ENCODE data around the gene KRTCAP2. TPM values are rescaled to one million over a fixed set of nuclear protein-coding genes. Genes with fewer than 3 reads are reported as not detected.
A peak's percentile ranks its signal among the peaks of the same experiment; 100 is the strongest.

KRTCAP2 gene
- total and polyA plus RNA-seq, 10 of the 15 experiments (the other 5 are each of a cell fraction or from before 2014, with no cell fraction given), result 61.3 to 238 (median 141) TPM

DNA sequence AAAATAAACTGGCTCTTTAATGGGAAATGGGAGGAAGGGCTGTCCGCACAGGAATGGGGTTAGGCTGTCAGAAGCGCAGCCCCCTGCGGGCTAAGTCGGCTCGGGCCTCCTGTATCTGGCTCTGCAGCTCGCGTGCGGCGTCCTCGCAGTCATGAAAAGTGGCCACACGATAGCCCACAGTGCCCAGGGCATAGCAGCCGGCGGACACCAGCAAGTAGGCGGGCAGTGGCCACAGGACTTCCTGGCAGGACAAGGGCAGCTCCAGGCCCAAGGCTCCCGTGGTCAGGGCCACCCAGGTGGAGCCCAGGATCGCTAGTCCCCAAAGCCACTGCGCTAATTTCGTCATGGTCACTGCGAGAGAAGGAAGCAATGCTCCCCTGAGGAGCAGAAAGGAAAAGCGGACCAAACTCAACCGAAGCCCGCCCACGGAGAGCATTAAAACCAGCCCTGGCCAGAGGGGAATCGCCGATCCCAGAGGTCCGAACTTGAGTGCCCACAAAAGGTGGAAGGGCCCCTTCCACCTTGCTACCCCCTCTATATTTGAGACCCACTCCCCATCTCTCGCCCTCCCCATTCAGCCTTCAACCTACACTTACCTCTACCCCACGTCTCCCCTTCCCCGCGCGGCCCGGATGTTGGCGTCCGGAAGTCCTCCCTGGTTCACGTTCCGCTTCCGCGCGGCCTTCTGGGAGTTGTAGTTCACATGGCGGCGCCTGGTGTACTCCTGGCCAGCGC, 33.0 kb downstream of the KRTCAP2 start, which contains the start of gene DPM3 (continued):
- TF ChIP-seq, protein P1, sequence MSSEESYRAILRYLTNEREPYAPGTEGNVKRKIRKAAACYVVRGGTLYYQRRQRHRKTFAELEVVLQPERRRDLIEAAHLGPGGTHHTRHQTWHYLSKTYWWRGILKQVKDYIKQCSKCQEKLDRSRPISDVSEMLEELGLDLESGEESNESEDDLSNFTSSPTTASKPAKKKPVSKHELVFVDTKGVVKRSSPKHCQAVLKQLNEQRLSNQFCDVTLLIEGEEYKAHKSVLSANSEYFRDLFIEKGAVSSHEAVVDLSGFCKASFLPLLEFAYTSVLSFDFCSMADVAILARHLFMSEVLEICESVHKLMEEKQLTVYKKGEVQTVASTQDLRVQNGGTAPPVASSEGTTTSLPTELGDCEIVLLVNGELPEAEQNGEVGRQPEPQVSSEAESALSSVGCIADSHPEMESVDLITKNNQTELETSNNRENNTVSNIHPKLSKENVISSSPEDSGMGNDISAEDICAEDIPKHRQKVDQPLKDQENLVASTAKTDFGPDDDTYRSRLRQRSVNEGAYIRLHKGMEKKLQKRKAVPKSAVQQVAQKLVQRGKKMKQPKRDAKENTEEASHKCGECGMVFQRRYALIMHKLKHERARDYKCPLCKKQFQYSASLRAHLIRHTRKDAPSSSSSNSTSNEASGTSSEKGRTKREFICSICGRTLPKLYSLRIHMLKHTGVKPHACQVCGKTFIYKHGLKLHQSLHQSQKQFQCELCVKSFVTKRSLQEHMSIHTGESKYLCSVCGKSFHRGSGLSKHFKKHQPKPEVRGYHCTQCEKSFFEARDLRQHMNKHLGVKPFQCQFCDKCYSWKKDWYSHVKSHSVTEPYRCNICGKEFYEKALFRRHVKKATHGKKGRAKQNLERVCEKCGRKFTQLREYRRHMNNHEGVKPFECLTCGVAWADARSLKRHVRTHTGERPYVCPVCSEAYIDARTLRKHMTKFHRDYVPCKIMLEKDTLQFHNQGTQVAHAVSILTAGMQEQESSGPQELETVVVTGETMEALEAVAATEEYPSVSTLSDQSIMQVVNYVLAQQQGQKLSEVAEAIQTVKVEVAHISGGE (CRISPR knock-in tag; IDR thresholded peaks at IDR 0.05), result peak; percentile 86
- TF ChIP-seq RELA (IDR thresholded peaks at IDR 0.05; ENCODE audit: borderline replicate concordance, partially characterized antibody) (peak; percentile 9), BCL11A (IDR thresholded peaks at IDR 0.05; ENCODE audit: low read depth, low read length) (no peak), CREB1 (IDR thresholded peaks at IDR 0.05; ENCODE audit: low read depth) (peak; percentile 61; the same call in 1 of the 2 replicates), LARP7 (IDR thresholded peaks at IDR 0.05) (no peak), NBN (IDR thresholded peaks at IDR 0.05) (peak; percentile 81), NR2F1 (conservative IDR thresholded peaks at IDR 0.05) (no peak), YY1 (IDR thresholded peaks at IDR 0.05; ENCODE audit: low read depth, low read length) (peak; percentile 88), GATAD2B (conservative IDR thresholded peaks at IDR 0.05; ENCODE audit: low read depth) (peak; percentile 44)
- TF ChIP-seq, protein P2, sequence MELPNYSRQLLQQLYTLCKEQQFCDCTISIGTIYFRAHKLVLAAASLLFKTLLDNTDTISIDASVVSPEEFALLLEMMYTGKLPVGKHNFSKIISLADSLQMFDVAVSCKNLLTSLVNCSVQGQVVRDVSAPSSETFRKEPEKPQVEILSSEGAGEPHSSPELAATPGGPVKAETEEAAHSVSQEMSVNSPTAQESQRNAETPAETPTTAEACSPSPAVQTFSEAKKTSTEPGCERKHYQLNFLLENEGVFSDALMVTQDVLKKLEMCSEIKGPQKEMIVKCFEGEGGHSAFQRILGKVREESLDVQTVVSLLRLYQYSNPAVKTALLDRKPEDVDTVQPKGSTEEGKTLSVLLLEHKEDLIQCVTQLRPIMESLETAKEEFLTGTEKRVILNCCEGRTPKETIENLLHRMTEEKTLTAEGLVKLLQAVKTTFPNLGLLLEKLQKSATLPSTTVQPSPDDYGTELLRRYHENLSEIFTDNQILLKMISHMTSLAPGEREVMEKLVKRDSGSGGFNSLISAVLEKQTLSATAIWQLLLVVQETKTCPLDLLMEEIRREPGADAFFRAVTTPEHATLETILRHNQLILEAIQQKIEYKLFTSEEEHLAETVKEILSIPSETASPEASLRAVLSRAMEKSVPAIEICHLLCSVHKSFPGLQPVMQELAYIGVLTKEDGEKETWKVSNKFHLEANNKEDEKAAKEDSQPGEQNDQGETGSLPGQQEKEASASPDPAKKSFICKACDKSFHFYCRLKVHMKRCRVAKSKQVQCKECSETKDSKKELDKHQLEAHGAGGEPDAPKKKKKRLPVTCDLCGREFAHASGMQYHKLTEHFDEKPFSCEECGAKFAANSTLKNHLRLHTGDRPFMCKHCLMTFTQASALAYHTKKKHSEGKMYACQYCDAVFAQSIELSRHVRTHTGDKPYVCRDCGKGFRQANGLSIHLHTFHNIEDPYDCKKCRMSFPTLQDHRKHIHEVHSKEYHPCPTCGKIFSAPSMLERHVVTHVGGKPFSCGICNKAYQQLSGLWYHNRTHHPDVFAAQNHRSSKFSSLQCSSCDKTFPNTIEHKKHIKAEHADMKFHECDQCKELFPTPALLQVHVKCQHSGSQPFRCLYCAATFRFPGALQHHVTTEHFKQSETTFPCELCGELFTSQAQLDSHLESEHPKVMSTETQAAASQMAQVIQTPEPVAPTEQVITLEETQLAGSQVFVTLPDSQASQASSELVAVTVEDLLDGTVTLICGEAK (IDR thresholded peaks at IDR 0.05; ENCODE audit: borderline replicate concordance), result peak; percentile 99
- TF ChIP-seq, protein P3, sequence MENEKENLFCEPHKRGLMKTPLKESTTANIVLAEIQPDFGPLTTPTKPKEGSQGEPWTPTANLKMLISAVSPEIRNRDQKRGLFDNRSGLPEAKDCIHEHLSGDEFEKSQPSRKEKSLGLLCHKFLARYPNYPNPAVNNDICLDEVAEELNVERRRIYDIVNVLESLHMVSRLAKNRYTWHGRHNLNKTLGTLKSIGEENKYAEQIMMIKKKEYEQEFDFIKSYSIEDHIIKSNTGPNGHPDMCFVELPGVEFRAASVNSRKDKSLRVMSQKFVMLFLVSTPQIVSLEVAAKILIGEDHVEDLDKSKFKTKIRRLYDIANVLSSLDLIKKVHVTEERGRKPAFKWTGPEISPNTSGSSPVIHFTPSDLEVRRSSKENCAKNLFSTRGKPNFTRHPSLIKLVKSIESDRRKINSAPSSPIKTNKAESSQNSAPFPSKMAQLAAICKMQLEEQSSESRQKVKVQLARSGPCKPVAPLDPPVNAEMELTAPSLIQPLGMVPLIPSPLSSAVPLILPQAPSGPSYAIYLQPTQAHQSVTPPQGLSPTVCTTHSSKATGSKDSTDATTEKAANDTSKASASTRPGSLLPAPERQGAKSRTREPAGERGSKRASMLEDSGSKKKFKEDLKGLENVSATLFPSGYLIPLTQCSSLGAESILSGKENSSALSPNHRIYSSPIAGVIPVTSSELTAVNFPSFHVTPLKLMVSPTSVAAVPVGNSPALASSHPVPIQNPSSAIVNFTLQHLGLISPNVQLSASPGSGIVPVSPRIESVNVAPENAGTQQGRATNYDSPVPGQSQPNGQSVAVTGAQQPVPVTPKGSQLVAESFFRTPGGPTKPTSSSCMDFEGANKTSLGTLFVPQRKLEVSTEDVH (IDR thresholded peaks at IDR 0.05; ENCODE audit: low read depth, partially characterized antibody), result peak; percentile 92
- TF ChIP-seq, protein P4, sequence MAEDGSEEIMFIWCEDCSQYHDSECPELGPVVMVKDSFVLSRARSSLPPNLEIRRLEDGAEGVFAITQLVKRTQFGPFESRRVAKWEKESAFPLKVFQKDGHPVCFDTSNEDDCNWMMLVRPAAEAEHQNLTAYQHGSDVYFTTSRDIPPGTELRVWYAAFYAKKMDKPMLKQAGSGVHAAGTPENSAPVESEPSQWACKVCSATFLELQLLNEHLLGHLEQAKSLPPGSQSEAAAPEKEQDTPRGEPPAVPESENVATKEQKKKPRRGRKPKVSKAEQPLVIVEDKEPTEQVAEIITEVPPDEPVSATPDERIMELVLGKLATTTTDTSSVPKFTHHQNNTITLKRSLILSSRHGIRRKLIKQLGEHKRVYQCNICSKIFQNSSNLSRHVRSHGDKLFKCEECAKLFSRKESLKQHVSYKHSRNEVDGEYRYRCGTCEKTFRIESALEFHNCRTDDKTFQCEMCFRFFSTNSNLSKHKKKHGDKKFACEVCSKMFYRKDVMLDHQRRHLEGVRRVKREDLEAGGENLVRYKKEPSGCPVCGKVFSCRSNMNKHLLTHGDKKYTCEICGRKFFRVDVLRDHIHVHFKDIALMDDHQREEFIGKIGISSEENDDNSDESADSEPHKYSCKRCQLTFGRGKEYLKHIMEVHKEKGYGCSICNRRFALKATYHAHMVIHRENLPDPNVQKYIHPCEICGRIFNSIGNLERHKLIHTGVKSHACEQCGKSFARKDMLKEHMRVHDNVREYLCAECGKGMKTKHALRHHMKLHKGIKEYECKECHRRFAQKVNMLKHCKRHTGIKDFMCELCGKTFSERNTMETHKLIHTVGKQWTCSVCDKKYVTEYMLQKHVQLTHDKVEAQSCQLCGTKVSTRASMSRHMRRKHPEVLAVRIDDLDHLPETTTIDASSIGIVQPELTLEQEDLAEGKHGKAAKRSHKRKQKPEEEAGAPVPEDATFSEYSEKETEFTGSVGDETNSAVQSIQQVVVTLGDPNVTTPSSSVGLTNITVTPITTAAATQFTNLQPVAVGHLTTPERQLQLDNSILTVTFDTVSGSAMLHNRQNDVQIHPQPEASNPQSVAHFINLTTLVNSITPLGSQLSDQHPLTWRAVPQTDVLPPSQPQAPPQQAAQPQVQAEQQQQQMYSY (CRISPR knock-in tag; IDR thresholded peaks at IDR 0.05), result no peak
- TF ChIP-seq, protein P5, sequence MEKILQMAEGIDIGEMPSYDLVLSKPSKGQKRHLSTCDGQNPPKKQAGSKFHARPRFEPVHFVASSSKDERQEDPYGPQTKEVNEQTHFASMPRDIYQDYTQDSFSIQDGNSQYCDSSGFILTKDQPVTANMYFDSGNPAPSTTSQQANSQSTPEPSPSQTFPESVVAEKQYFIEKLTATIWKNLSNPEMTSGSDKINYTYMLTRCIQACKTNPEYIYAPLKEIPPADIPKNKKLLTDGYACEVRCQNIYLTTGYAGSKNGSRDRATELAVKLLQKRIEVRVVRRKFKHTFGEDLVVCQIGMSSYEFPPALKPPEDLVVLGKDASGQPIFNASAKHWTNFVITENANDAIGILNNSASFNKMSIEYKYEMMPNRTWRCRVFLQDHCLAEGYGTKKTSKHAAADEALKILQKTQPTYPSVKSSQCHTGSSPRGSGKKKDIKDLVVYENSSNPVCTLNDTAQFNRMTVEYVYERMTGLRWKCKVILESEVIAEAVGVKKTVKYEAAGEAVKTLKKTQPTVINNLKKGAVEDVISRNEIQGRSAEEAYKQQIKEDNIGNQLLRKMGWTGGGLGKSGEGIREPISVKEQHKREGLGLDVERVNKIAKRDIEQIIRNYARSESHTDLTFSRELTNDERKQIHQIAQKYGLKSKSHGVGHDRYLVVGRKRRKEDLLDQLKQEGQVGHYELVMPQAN (conservative IDR thresholded peaks at IDR 0.05), result peak; percentile 55

All from GM12878 (cell line).